HL-60 (cell line): ENCODE results near the gene LIN52.

Source experiments
- CTCF ChIP-seq: IDR thresholded peaks from one replicate; pipeline ENCODE4 v1.5.1; 2011; ENCODE audit warnings: low read length, control low read depth, inconsistent platforms; ENCODE audit not compliant: insufficient read depth
- POLR2AphosphoS5 ChIP-seq: IDR thresholded peaks from 2 replicates; pipeline ENCODE4 v1.6.1; 2012; ENCODE audit warnings: low read depth
- REST ChIP-seq: IDR thresholded peaks from 2 replicates; pipeline ENCODE4 v1.6.1; 2012; ENCODE audit warnings: low read depth; ENCODE audit not compliant: insufficient replicate concordance

- TF ChIP-seq CTCF (no peak), REST (no peak), POLR2AphosphoS5 (no peak)
These were observed 138.3 kb downstream of the LIN52 start for GRCh38 chr14:74223016-74223415.
